Colonic mucosa (tissue), 4 donors: ENCODE measurements around the gene FOXC1. TPM values are rescaled to one million over a fixed set of nuclear protein-coding genes. Genes with fewer than 3 reads are reported as not detected.

Source experiments
- DNase-seq: peaks from one replicate; pipeline ENCODE4 v3.0.0-alpha.2; 2020
- H3K27ac ChIP-seq: fragments of 200-600 bp; one replicate; pipeline ENCODE4 v1.8.0; 2021
- H3K27me3 ChIP-seq: fragments of 200-600 bp; one replicate; pipeline ENCODE4 v1.8.0; 2021
- H3K36me3 ChIP-seq: fragments of 200-600 bp; one replicate; pipeline ENCODE4 v1.8.0; 2021
- H3K4me1 ChIP-seq: fragments of 200-600 bp; one replicate; pipeline ENCODE4 v1.8.0; 2021; ENCODE audit warnings: mild to moderate bottlenecking
- H3K4me3 ChIP-seq: fragments of 200-600 bp; one replicate; pipeline ENCODE4 v1.8.0; 2021
- H3K9ac ChIP-seq, 2 donors: one replicate each; pipeline ENCODE4 v1.7.0; 2013; ENCODE audit warnings: control low read depth in 2 of 2, low read depth in 2 of 2, low read length in 2 of 2
- H3K9me3 ChIP-seq: fragments of 200-600 bp; one replicate; pipeline ENCODE4 v1.8.0; 2021
- CTCF ChIP-seq: fragments of 200-600 bp; IDR thresholded peaks from one replicate; pipeline ENCODE4 v1.8.0; 2022; ENCODE audit warnings: antibody characterized with exemption, mild to moderate bottlenecking
- intact Hi-C: fragments of 100-400 bp; cut with DNase I; formaldehyde crosslinking; loops from one replicate; pipeline ENCODE4 v1.14.1; 2022
- total RNA-seq, 2 donors: library from RNA; stranded (reverse); fragmentation: NEBNext Ultra II Directional in 1 of 2; extraction: Animal tissue kit (Norgen Biotek cat#: 25700) in 1 of 2; gene quantifications; one replicate each; pipeline ENCODE4 v1.2.1, GENCODE V29; 2021
- donor health status: healthy.
- donor health status: DM: no; HTN: no; CAD: no.
- donor health status: DM: no; HTN: no; CAD: no.

FOXC1 gene
- total RNA-seq, 2 donors from 2014 or later: 0.69 to 1.5 TPM

DNA sequence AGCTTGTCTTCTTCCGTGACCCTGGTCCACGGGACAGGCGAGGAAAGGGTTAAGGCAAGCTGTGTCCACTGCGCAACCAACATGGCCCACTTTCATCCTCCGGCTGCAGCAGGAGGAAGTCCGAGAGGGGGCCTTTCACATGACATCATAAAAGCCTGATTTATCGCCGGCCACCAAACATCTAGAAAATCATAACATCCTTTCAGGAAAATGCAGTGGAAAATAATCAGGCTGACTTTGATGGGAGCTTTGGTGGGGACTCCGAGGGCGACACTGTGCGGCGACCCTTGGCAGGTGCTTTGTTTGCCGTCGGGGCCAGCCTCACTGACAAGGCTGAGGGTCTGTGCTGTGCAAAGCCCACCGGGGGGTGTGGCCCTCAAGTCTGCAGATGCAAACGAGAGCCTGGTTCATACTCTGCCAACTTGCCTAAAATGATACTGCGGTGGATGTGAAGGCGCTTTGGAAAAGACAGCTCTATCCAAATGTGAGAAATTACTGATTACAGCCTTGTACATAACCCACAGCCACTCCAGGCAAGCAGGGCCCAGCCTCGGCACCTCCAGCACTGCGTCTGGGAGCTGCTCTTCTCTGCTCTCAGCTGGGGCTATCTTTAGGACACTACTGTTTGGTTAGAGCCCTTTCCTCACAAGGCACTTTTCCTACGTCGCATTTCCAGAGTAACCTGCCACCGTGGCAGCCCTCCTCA lies 25.7 kb downstream of the FOXC1 start:
- Histone ChIP-seq H3K4me3 (no peak overlapping the region), H3K9me3 (no peaks in the 10 kb centered on the region), H3K36me3 (no peaks in the 10 kb centered on the region), H3K27me3 (no peaks in the 10 kb centered on the region), H3K4me1 (no peaks in the 10 kb centered on the region), H3K9ac (no peak overlapping the region), H3K27ac (no peak overlapping the region)
- intact Hi-C loops: no loop called here
- DNase-seq: no peak
- TF ChIP-seq CTCF: no peak

- H3K9ac ChIP-seq: no peak overlapping the region
- no peaks in the 10 kb centered on the region for H3K36me3 ChIP-seq
- intact Hi-C loops: no loop called here
- no peak overlapping the region for H3K27ac ChIP-seq
- H3K4me1 ChIP-seq: no peaks in the 10 kb centered on the region
- no peaks in the 10 kb centered on the region for H3K9me3 ChIP-seq
- no peak for DNase-seq
- no peak overlapping the region for H3K4me3 ChIP-seq
- no peak for TF ChIP-seq CTCF
- no peaks in the 10 kb centered on the region for H3K27me3 ChIP-seq
These were observed 26.6 kb downstream of the FOXC1 start for GRCh38 chr6:1636272-1636825.

GRCh38 chr6:1636971-1637871 lies 27.5 kb downstream of the FOXC1 start:
- DNase-seq: no peak
- Histone ChIP-seq H3K9me3 (no peaks in the 10 kb centered on the region), H3K27ac (no peak overlapping the region), H3K4me1 (no peaks in the 10 kb centered on the region), H3K36me3 (no peaks in the 10 kb centered on the region), H3K4me3 (no peak overlapping the region), H3K27me3 (no peaks in the 10 kb centered on the region), H3K9ac (no peak overlapping the region)
- intact Hi-C loops: no loop called here
- TF ChIP-seq CTCF: no peak

GRCh38 chr6:1639430-1639829 lies 29.7 kb downstream of the FOXC1 start:
- no peak for TF ChIP-seq CTCF
- DNase-seq: no peak

DNA sequence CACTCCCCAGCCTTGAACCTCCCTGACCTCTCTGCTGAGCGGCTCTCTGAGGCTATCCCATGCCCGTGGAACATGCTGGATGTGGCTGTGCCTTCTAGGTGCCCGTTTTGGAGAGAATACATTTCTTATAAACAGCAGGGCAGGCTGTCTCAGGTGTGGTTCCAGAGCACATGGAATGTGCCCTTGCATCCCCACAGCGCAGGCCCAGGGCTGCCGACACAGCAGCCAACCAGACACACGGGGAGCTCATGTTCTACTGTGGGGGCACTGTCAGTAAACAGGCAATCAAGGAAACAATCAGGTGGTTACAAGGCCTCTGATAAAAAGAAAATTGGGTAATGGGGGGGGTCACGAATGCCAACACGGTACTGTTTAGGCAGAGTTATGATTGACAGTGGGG lies 30.8 kb downstream of the FOXC1 start:
- H3K4me1 ChIP-seq: no peaks in the 10 kb centered on the region
- TF ChIP-seq CTCF: no peak
- DNase-seq: no peak
- no peak overlapping the region for H3K9ac ChIP-seq
- H3K27ac ChIP-seq: no peak overlapping the region
- intact Hi-C loops: no loop called here
- no peak overlapping the region for H3K4me3 ChIP-seq
- H3K36me3 ChIP-seq: no peaks in the 10 kb centered on the region
- no peaks in the 10 kb centered on the region for H3K27me3 ChIP-seq
- H3K9me3 ChIP-seq: no peaks in the 10 kb centered on the region

More at GRCh38 chr6:1639430-1639829, 29.7 kb downstream of the FOXC1 start:
- H3K4me3 ChIP-seq: no peak overlapping the region
- H3K36me3 ChIP-seq: no peaks in the 10 kb centered on the region
- H3K4me1 ChIP-seq: no peaks in the 10 kb centered on the region
- no peaks in the 10 kb centered on the region for H3K27me3 ChIP-seq
- no peak overlapping the region for H3K9ac ChIP-seq
- intact Hi-C loops: no loop called here
- H3K9me3 ChIP-seq: no peaks in the 10 kb centered on the region
- H3K27ac ChIP-seq: no peak overlapping the region
